Measurements from ENCODE around the gene PC.

- no peak for TF ChIP-seq POLR2AphosphoS5 (IDR thresholded peaks at IDR 0.05)
- no peak for TF ChIP-seq POLR2A (IDR thresholded peaks at IDR 0.05)
These were observed 72.2 kb downstream of the PC start for GRCh38 chr11:66885950-66886440.
